Measurements from ENCODE around the gene EPS8L2.
"Not testable (repeated sequence)": the region's sequence is repeated elsewhere in the genome, so short reads cannot be mapped to it uniquely, and the experiment has no call there.

Gene EPS8L2

GRCh38 chr11:737366-737765 is 31.3 kb downstream of the EPS8L2 start:
- Histone ChIP-seq H3K4me3 (ENCODE audit: low read depth, low read length) (no peak overlapping the region), H3K27ac (no peak overlapping the region), H3K36me3 (no peaks in the 10 kb centered on the region), H3K27me3 (ENCODE audit: insufficient read depth, low read depth, severe bottlenecking) (no peaks in the 10 kb centered on the region), H3K9me3 (ENCODE audit: severe bottlenecking) (no peaks in the 10 kb centered on the region)
- DNase-seq = no peak
- TF ChIP-seq CTCF (IDR thresholded peaks at IDR 0.05; ENCODE audit: low read depth, low read length) = no peak

DNA sequence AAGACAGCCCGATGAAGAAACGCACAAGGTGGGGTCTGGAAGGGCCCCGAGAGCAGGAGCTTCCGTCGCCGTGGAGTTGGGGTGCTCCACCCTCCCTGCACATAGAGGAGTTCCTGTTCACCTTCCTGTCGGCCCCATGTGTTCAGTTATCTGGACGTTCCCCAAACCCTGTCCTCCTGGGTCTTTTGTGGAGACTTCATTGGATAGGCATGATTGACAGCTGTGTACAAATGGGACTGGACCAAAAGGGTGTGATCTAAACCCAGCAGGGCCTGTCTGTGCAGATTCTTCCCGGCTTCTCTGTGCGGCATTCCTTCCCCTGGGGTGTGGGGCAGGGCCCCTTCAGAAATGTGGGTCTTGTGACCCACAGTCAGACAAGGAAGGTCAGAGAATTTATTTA is 31.9 kb downstream of the EPS8L2 start:
- H3K36me3 ChIP-seq; H3K27ac ChIP-seq; H3K4me3 ChIP-seq (ENCODE audit: low read depth, low read length); H3K27me3 ChIP-seq (ENCODE audit: insufficient read depth, low read depth, severe bottlenecking); DNase-seq; H3K9me3 ChIP-seq (ENCODE audit: severe bottlenecking): not testable (repeated sequence)

GRCh38 chr11:742156-742546 is 36.1 kb downstream of the EPS8L2 start:
- TF ChIP-seq CTCF (IDR thresholded peaks at IDR 0.05; ENCODE audit: low read depth, low read length) = no peak
- no peak overlapping the region for H3K4me3 ChIP-seq (ENCODE audit: low read depth, low read length)
- no peaks in the 10 kb centered on the region for H3K27me3 ChIP-seq (ENCODE audit: insufficient read depth, low read depth, severe bottlenecking)
- no peak overlapping the region for H3K27ac ChIP-seq
- H3K9me3 ChIP-seq (ENCODE audit: severe bottlenecking) = no peaks in the 10 kb centered on the region
- H3K36me3 ChIP-seq = no peaks in the 10 kb centered on the region
- no peak for DNase-seq

DNA sequence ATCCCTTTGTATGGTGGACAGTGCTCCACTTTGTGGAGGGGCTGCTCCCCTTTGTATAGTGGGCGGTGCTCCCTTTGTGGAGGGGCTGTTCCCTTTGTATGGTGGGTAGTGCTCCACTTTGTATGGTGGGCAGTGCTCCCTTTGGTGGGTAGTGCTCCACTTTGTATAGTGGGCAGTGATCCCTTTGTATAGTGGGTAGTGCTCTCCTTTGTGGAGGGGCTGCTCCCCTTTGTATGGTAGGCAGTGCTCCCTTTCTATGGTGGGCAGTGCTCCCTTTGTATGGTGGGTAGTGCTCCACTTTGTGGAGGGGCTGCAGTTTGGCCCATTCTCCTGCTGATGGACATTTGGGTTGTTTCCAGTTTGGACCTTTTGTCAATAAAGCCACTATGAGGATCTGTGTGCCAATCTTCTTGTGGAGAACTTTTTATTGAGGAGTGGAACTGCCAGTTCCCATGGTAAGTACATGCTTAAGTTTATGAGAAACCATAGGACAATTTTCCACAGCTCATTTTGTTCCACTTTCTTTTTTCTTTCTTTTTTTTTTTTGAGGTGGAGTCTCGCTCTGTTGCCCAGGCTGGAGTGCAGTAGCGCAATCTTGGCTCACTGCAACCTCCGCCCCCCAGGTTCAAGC is 36.7 kb downstream of the EPS8L2 start:
- Histone ChIP-seq H3K4me3 (ENCODE audit: low read depth, low read length) (no peak overlapping the region), H3K9me3 (ENCODE audit: severe bottlenecking) (no peaks in the 10 kb centered on the region), H3K36me3 (no peaks in the 10 kb centered on the region; the same call in 1 of the 2 replicates), H3K27me3 (ENCODE audit: insufficient read depth, low read depth, severe bottlenecking) (no peaks in the 10 kb centered on the region), H3K27ac (no peak overlapping the region)
- no peak for TF ChIP-seq CTCF (IDR thresholded peaks at IDR 0.05; ENCODE audit: low read depth, low read length)
- no peak for DNase-seq

DNA sequence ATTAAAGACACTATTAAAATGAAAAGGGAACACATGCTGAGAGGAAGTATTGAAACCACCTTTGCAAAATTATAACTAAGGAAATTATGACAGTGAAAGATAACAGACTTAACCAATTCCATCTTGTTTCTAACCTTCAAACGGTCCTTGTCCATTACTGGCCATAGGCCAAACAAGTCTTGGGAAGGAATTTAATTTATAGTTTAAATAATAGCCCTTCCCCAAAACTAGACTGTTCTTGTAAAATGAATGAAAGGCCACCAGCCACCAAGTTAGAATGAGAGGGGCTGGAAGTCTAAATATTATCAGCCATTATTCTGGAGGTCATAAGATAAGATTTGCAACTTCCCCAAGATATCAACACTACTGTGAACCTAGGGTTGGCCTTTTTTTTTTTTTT is 39.4 kb downstream of the EPS8L2 start:
- Histone ChIP-seq H3K27me3 (ENCODE audit: insufficient read depth, low read depth, severe bottlenecking) (no peaks in the 10 kb centered on the region), H3K36me3 (peaks cover 3% of the 10 kb centered on the region), H3K9me3 (ENCODE audit: severe bottlenecking) (no peaks in the 10 kb centered on the region), H3K27ac (no peak overlapping the region), H3K4me3 (ENCODE audit: low read depth, low read length) (no peak overlapping the region)
- TF ChIP-seq CTCF (IDR thresholded peaks at IDR 0.05; ENCODE audit: low read depth, low read length) = no peak
- DNase-seq = no peak

DNA sequence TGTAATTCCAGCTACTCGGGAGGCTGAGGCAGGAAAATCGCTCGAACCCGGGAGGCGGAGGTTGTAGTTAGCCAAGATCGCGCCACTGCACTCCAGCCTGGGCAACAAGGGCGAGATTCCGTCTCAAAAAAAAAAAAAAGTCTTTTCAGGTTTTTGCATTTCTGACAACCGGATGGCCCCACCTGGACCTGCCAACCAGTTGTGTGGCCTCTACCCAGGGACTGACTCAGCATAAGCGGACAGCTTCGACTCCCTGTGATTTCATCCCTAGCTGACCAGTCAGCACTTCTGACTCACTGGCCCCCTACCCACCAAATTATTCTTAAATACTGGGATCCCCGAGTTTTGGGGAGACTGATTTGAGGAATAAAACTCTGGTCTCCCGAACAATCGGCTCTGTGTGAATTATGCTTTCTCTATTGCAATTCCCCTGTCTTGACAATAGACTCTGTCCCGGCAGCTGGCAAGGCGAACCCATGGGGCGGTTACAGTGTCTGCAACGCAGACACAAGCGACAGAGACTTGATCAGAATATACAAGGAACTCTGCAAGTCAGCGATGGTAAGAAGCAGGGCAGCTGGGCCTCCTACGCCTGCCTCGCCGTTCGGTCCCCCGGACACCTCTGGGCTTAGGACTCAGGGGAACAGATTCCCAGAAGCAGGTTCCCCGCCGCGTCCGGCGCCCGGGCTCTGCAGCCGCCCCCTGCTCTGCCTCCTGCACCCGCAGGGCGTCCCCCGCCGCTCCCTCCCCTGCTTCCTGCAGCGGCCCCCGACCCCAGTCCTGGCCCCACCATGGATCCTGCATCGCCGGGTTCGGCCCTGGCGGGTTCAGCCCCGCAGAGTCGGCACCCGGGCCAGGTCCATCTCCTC is 40.5 kb downstream of the EPS8L2 start:
- Histone ChIP-seq H3K27me3 (ENCODE audit: insufficient read depth, low read depth, severe bottlenecking) (no peaks in the 10 kb centered on the region), H3K36me3 (peaks cover 3% of the 10 kb centered on the region), H3K4me3 (ENCODE audit: low read depth, low read length) (peak overlapping the region; percentile 82), H3K9me3 (ENCODE audit: severe bottlenecking) (no peaks in the 10 kb centered on the region), H3K27ac (peak overlapping the region; percentile 77)
- TF ChIP-seq CTCF (IDR thresholded peaks at IDR 0.05; ENCODE audit: low read depth, low read length) = no peak
- DNase-seq = peak; percentile 59

Measured in WERI-Rb-1 (cell line).